Activated CD4-positive, alpha-beta T cell treated with anti-CD3 and anti-CD28 coated beads, Interleukin-2, amount 50 U/mL, for 4 hours (primary cell): Measurements from ENCODE around the gene CDHR2.
"Not testable (repeated sequence)": the region's sequence is repeated elsewhere in the genome, so short reads cannot be mapped to it uniquely, and the experiment has no call there.

ENCODE experiments used
- DNase-seq, 2 experiments: peaks; one replicate each; pipeline ENCODE4 v3.0.0-alpha.2; 2020

The CDHR2 gene

DNA sequence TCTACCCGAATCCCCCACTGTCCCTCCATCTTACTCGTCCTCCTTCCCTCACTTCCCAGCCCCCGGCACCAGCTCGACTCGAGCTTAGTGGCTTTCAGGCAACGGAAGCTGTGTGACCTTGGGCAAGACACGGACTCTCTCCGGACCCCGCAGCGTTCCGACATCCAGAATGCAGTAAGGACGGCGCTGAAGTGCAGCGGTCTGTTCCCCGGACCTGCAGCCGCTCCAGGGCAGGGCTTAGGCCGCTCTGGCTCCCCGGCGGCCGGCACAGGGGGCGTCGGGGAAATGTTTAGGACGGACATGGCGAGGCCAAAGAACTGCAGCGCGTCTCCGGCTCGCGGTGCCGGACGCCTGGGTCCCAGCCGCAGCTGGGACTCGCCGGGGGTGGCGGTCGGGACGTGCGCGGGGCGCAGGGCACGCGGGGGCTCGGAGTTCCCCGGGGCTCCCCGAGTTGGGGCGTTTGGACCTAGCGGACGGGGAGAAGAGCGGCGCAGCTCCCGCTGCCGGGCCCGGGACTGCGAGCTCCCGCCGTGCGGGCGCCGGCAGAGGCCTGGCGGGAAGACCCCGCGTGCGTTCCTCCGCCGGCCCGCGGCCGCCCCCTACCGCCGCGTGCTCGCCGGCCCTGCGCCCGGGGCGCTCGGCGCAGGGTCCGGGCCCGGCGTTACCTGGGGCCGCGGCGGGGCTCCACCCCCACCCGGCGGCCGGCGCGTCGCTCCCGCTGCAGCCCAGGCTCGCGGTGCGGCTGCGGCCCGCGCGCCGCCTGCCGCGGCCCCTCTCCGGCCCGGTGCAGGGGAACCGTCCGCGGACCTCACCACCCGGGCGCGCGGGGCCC is 6.3 kb upstream of the CDHR2 start:
- no peak for DNase-seq

DNA sequence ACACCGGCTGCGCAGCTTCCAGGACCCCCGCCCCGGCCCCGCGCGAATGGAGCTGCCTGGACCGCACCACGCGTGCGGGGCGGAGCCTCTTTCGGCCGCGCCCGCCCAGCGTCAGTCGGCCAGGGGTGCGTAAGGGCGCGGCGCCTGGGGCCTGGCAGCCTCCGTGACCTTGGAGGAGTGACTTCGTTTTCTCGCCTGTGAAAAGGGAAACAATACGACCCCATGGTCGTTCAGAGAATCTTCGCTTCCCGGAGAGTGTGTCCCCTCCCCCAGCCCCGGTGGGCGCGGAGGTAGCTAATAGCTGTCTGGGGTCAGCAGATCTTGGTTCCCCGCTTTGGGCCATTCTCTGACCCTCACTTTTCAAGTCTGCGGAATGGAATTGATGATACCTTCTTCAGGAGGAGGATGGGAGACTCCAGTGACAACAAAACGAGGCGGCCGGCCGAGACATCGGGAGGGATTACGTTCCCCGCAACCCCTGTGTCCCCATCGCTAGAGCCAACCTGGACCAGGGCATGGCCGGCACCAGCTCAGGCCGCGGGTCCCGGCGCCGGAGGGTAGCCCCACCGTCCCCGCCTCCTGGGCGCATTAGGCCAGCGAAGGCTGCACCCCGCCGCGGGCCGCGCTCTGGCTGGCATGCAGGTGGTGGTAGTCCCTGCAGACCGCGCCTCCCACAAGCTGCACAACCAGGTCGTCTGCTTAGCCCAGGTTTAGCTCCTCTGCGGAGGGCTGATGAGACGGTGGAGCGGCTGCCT is 5.5 kb upstream of the CDHR2 start:
- peak; percentile 53 to 60 for DNase-seq

DNA sequence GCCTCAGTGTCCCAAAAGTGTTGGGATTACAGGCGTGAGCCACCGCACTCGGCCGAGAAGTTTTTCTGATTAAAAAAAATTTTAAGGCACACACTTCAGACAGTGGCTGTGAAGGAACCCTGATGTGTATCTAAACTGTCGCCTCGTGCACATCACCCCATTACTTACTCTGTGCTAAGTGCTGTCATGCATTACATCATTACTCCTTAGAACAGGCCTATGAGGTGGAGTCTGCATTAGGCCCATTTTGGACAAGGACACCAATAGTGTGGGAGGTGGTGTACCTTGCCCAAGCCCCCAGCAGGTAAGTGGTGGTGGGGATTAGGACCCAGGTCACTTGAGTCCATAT is 3.8 kb upstream of the CDHR2 start:
- DNase-seq: no peak

DNA sequence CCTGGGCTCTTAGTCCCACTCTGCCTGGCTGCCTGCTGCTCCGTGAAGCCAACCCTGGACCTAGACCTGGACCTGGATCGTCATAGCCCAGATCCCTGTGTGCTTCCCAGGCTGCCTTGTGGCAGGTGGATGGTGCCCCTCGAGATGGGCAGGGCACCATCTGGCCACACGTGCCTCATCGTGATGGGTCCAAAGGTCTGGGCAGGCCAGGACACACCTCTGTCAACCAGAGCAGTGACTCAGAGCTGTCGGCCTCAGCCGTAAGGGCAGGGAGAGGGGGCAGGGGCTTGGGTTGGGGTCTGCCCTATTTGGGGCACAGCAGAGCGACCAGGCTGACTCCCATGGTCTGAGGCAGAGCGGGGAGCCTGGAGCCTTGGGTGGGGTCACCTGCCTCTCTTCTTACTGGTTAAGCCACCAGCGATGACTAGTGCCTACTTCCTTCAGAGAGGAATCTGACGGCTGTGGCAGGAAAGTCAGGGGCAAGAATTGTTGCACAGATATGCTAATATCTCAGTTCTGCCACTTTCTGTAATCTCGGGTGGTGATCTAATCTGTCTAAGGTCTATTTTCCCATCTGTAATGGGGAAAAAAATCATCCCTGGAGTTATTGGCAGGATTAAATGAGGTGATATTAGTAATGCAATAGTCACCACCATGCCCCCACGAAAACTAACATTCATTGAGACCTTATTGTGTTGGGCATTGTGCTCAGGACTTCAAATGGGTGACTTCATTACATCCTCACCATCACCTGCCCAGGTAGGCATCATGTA is 3.2 kb upstream of the CDHR2 start:
- DNase-seq: no peak

DNA sequence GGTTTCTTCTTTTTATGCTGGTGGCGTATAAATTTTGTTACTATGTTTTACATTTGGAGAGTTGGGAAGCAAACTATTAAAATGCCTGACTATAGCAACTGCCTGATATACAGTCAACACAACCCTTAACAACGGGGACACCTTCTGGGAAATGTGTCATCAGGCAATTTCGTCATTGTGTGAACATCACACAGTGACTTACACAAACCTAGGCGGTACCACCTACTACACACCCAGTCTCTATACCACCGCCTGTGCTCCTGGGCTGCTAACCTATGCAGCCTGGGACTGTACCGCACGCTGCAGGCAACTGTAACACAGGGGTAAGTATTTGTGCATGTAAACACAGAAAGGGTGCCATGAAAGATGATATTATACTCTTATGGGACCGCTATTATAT is 1.3 kb upstream of the CDHR2 start:
- DNase-seq: no peak

DNA sequence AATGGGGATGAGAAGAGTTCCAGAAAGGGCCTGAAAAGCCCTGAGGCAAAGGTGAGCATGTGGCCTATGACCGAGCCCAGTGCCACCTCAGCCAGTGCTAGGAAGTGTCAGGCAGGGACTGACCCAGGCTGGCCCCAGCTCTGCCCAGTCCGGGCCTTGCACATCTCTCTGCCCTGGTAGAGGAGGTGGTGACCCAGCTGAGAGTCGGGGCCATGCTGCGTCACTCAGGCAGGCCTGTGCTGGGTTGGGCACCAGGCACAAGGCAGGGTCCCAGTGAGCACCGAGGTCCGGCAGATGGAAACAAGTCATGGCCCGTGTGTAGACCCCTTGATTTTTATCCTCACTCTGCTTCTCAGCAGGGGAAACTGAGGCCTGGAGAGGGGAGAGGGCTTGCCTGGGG is 729 bp downstream of the CDHR2 start:
- DNase-seq: no peak

DNA sequence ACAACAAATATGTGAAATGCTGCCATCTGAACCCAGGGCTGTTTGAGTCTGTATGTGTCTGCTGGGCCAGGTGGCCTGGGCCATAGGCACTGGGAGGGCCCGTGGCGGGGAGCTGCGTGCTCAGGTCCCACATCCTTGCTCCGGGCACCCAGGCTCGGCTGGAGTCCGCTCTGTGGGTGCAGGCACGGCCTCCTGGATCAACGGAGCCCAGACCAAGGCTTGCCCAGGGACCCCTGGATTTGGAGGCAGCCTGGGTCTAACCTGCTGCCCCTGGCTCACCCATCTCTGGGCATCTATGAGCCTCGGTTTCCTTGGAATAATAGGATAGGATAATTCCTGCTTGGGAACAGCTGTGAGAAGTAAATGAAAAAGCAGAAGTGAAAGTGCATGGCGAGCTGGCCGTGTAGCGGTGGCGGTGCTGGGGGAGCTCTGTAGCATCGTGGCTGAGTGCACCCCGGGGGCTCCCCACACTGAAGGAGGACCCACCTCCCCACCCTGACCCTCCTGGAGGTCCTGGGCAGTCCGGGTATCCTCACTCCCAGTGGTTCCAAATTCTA is 1.2 kb downstream of the CDHR2 start:
- no peak for DNase-seq

DNA sequence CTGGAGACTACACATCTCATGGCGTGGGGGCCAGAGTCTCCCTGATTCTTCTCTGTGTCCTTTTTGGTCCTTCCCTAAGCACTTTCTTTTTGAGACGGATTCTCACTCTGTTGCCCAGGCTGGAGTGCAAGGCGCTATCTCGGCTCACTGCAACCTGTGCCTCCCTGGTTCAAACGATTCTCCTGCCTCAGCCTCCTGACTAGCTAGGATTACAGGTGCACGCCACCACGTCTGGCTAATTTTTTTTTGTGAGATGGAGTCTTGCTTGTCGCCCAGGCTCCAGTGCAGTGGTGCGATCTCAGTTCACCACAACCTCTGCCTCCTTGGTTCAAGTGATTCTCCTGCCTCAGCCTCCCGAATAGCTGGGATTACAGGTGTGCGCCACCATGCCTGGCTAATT is 1.8 kb downstream of the CDHR2 start:
- DNase-seq: not testable (repeated sequence)

DNA sequence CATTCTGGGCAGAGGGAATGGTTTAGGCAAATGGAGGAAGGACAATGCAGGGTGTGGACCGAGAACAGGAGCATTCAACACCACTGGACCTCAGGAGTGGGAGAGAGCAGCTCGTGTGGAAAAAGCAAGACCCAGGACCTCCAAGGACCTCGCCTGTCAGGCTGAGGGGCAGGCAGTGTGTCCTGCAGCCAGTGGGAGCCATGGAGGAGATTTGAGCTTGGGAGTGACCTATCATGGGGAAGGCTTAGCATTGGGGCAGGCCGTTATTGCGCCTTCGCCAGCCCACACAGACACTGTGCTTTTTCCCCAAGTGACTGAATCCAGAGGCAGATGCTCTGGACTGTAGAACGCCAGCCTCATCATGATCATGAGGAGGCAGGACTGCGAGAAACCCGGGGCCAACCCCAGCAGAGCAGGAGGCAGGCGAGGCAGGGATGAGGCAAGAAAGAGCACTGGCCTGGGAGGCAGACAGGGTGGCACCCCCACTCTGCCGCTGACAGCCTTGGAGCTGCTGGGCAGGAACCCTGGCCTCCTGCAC is 3.3 kb downstream of the CDHR2 start:
- DNase-seq: no peak

DNA sequence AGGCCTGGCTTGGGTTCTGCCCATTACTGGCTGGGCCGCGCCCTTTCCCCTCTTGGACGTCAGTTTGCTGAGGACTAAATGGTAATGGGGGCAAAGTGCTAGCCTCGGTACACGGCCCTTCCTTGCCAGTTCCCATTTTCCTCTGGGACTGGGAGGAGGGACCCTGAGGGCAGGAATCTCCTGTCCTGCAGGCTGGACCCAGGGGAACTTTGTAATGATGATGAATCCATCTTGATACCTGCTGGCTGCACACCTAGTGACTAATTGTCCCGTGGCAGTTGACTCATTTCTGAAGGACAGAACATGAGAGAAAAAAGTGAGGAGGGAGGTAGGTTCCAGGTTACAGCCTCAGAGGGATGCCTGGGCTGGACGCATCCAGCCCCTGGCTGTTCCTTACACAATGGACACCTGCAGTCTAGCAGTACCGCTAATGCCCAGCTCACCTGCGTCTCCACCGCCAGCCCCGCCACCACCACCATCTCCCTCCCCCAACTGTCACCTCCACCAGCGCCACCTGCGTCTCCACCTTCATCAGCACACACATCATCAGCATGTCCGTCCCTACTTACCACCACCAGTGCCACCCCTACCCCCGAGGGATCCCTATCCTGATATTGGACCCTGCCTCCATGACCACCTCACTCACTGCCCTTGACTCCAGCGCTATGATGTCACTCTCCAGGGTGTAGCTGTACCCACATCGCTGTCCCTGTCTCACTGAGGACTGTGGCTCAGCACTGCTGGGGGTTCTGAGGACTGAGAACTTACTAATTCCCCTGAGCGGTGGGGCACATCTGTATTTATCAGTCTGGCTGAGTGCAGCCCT is 4.3 kb downstream of the CDHR2 start:
- no peak for DNase-seq

DNA sequence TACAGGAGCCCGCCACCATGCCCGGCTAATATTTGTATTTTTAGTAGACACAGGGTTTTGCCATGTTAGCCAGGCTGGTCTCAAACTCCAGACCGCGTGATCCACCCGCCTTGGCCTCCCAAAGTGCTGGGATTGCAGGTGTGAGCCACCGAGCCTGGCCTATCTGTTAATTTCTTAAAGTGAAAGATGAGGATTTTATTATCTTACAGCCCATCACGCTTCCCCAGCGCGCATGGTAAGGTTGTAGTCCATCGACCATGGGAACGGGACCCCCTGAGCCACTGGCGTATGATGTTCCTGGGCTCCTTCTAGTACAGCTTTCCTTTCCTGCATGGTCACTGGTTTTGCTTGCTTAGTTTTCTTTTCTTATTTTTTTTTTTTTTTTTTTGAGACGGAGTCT is 8.7 kb downstream of the CDHR2 start:
- DNase-seq: no peak

DNA sequence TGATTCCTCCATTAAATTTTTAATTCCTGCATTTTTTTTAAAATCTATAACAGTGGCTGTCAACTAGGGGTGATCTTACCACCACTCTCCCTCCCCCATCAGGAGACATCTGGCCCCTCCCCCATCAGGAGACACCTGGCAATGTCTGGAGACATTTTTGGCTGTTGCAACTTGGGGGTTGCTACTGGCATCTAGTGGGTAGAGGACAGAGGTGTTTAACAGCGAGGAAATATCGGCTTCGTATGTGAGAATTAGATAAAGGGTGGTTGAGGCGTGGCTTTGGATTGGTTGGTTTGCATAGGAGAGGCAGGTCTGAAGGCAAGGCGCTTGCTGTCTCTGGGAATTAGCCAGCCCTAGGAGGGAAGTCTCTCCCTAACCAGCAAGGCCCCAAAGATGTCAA is 10.5 kb downstream of the CDHR2 start:
- DNase-seq: no peak

DNA sequence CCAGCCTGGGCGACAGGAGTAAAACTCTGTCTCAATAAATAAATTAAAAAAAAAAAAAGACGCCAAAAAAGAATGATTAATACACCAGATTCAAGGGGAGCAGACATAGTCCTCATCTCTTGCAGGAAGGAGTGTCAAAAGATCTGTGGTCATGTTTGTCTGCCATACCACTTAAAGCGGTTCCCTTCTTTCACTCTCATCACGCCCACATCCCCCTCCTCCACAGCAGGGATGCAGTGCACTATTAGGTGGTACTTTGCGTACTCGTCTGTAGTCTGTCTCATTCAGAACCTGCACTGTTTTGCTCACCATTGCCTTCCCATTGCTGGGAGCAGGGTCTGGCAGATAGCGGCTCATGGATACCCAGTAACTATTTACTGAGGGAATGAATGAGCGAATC is 11.2 kb downstream of the CDHR2 start:
- no peak for DNase-seq

DNA sequence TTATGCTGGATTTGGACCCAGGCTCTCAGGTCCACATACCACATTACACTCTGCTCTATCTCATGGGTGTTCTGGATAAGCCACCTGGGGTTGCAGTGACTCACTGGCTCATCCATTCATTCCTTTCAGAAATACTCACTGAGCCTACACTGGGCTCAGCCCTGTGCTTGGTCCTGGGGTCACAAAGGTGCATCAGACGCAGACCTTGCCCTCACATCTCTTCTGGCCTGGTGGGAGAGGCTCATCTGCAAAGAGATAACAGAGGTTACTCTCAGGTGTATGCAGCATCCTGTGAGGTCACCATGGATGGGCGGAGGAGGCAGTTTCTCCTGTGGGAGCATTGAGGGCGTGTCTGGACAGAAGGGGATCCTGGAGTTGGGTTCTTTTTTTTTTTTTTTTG is 12.1 kb downstream of the CDHR2 start:
- DNase-seq: no peak

DNA sequence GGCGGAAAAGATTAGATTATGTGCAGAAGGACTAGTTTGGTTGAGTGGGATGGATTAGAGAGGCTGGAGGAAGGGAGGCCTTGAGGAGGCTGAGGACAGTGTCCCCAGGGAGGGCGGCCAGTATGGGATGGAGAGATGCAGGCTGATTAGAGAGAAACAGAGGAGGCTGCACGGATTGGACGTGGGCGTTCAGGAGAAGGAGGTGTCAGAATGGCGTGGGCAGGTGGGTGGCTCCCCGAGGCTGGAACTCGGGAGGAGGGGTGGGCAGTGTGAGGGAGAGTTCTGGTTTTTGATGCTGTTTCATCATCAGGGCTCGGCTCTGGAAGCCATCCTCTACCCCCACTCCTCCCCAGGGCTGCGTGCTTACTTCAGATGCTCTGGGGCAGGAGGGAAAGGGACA is 13.0 kb downstream of the CDHR2 start:
- peak; percentile 31 to 41 for DNase-seq

DNA sequence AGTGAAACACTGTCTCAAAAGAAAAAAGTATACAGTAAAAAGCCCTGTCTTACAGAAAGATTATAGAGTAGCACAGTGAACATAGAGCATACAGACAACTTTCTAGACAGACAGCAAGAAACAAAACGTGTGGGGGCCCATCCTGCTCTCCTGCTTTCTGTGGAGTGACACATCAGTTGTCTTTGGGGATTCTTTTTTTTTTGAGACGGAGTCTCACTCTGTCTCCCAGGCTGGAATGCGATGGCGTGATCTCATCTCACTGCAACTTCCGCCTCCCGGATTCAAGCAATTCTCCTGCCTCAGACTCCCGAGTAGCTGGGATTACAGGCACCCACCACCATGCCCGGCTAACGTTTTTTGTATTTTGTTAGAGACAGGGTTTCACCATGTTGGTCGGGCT is 14.9 kb downstream of the CDHR2 start:
- no peak for DNase-seq

DNA sequence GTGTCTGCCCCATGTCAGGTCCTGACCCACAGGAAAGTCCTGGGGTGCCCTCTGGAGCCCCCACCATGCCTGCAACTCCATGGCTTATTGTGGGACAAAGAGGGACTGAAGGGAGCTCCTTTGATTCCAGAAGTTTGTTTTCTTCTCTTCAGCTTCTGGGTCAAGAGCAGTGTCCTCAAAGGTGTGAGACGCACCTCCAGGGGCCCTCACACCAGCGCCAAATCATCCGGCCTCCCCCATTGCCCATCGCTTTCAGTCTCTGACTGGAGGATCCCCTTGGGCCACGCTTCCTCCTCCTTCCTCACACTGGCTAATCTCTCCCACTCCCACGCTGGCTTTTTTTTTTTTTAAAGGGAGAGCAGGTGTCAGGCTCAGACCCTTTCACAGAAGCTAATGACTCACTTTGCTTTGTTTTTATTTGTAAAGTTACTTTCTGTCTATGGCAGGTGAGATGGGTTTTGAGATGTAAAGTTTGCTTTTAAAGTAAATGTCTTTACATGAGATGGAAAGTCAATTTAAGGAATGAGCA is 16.7 kb downstream of the CDHR2 start:
- no peak for DNase-seq

DNA sequence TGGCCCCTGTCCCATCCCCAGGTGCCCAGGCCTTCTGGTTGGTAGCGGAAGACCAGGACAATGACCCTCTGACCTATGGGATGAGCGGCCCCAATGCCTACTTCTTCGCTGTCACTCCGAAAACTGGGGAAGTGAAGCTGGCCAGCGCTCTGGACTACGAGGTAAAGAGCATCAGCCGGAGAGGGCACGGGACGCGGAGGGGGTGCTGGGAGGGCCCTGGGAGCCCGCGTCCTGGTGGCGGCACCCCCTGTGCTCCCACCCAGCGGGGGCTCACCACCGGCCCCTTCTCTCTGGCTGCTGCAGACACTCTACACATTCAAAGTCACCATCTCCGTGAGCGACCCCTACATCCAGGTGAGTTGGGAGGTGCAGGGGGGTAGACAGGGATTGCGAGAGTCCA is 19.5 kb downstream of the CDHR2 start:
- DNase-seq: no peak

DNA sequence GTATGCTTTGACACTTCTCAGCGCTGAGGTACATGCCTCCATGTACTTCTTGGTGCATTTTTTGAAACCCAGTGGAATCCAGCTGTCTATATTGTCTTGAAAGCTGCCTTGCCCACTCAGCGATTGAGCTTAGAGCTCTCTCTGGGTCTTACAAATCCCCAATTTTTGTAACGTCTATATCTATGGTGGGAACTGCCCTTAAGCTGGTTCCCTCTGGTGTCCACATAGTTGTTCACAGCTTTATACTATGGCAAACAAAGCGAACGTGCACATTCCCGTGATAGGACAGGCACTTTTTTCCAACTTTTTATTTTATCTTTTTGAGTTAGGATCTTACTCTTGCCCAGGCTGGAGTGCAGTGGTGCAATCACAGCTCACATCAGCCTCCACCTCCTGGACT is 20.9 kb downstream of the CDHR2 start:
- DNase-seq: no peak

DNA sequence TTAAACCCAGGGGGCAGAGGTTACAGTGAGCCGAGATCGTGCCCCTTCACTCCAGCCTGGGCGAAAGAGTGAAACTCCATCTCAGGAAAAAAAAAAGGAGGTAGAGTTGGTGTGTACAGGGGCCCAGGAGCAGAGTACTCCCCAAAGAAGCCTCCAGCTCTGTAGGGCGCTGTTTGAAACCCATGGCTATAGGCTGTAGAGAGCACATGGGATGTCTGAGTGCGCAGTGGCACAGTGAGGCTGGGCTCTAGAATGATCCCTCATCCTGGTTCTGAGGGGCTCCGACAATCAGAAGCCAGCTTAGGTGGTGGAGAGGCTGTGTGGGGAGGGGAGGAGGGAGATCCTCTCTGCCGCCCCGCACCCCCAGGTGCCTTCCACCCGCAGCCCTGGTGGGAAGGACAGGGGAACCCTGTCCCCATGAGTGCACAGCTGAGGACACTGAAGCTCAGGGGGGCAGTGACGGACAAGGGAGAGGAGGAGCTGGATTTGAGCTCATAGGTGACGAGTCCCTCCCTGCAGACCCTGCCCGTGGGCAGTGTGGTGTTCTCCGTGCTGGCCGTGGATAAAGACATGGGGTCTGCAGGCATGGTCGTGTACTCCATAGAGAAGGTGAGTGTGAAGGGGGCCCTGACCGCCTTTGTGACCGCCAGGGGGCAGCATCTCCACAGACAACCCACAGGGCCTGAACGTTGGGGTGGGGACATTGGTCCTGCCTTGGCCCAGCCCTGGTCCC is 24.6 kb downstream of the CDHR2 start:
- peak; percentile 73 to 78 for DNase-seq

DNA sequence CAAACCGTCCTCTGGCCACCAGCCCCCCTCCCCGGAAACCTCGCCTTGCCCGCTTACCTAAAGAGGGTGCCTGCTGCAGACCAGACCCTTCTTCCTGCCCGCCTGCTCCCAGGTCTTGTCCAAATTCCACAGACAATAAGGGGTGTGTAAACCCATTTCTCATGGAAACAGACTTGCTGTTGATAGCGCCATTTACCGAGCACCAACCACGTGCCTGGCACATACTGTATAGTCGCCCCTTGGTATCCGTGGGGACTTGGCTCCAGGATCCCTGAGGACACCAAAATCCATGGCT is 25.1 kb downstream of the CDHR2 start:
- no peak for DNase-seq

DNA sequence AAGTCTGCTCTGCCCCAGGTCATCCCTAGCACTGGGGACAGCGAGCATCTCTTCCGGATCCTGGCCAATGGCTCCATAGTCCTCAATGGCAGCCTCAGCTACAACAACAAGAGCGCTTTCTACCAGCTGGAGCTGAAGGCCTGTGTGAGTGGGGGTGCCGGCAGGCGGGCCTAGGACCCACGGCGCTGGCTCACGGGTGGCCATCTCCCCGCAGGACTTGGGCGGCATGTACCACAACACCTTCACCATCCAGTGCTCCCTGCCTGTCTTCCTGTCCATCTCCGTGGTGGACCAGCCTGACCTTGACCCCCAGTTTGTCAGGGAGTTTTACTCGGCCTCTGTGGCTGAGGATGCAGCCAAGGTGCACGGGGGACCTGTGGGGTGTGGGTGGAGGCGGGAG is 25.9 kb downstream of the CDHR2 start:
- no peak for DNase-seq
